ENCODE results near the gene CXorf38.

Gene CXorf38

GRCh38 chrX:40623139-40623536, 24.2 kb downstream of the CXorf38 start, which contains the start of gene MPC1L:
MPC1L (plus strand) TSS chrX:40623428; CDS start chrX:40623566, 138 bp downstream.
- TF ChIP-seq NFIC (IDR thresholded peaks at IDR 0.05), result no peak

DNA sequence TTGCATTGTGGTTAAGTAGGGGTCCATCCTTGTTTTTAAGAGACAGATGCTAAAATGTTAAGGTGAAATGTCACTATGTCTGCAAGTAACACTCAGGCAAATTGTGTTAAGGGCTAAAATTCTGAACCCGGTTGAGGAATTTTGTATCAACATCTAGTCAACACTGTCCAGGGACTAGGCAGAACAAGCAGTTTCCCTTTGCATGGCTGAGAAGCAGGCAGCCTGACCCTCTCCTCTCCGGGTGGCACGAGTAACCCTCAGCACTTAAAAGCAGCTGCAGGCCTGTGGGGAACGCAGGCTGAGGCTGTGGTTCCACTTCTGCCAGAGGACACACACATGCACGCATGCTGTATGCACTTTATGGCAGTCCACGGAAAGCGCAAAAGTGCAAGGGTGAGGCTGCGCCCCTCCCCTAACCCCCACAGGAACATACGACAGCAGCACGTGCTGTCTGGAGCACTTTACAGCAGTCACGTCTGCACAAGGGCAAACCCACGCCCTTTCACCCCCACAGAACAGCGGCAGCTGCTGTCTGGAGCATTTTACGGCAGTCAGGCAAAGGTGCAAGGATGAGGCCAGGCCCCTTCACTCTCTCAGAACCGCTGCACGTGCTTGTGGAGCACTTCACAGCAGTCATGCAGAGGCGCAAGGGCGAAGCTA, 24.8 kb downstream of the CXorf38 start:
- TF ChIP-seq FOXM1 (IDR thresholded peaks at IDR 0.05; ENCODE audit: borderline replicate concordance, low read depth) (no peak), ZBTB7A (IDR thresholded peaks at IDR 0.05; ENCODE audit: low read depth) (no peak), EGR1 (IDR thresholded peaks at IDR 0.05) (no peak), NFIC (IDR thresholded peaks at IDR 0.05) (no peak), TCF12 (IDR thresholded peaks at IDR 0.05; ENCODE audit: low read depth) (no peak), EP300 (IDR thresholded peaks at IDR 0.05; ENCODE audit: borderline replicate concordance) (no peak), CEBPB (IDR thresholded peaks at IDR 0.05) (no peak), TEAD4 (IDR thresholded peaks at IDR 0.05) (no peak), MAX (IDR thresholded peaks at IDR 0.05) (no peak), RAD21 (IDR thresholded peaks at IDR 0.05; ENCODE audit: low read depth) (no peak), TAF1 (IDR thresholded peaks at IDR 0.05; ENCODE audit: low read depth) (no peak), REST (IDR thresholded peaks at IDR 0.05; ENCODE audit: low read depth) (no peak), YY1 (IDR thresholded peaks at IDR 0.05; ENCODE audit: low read depth) (no peak), CREB1 (IDR thresholded peaks at IDR 0.05; ENCODE audit: low read depth) (no peak)
- TF ChIP-seq, protein P1, sequence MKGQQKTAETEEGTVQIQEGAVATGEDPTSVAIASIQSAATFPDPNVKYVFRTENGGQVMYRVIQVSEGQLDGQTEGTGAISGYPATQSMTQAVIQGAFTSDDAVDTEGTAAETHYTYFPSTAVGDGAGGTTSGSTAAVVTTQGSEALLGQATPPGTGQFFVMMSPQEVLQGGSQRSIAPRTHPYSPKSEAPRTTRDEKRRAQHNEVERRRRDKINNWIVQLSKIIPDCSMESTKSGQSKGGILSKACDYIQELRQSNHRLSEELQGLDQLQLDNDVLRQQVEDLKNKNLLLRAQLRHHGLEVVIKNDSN (IDR thresholded peaks at IDR 0.05), result no peak

GRCh38 chrX:40617566-40617965, 29.8 kb downstream of the CXorf38 start:
- TF ChIP-seq EP300 (IDR thresholded peaks at IDR 0.05; ENCODE audit: borderline replicate concordance), result no peak
- no peak for TF ChIP-seq TAF1 (IDR thresholded peaks at IDR 0.05; ENCODE audit: low read depth)
- TF ChIP-seq, protein P1 (IDR thresholded peaks at IDR 0.05), result no peak
- no peak for TF ChIP-seq CREB1 (IDR thresholded peaks at IDR 0.05; ENCODE audit: low read depth)
- TF ChIP-seq TEAD4 (IDR thresholded peaks at IDR 0.05), result no peak

- TF ChIP-seq MAX (IDR thresholded peaks at IDR 0.05) (no peak), RAD21 (IDR thresholded peaks at IDR 0.05; ENCODE audit: low read depth) (no peak), CREB1 (IDR thresholded peaks at IDR 0.05; ENCODE audit: low read depth) (no peak), YY1 (IDR thresholded peaks at IDR 0.05; ENCODE audit: low read depth) (no peak), REST (IDR thresholded peaks at IDR 0.05; ENCODE audit: low read depth) (no peak), EP300 (IDR thresholded peaks at IDR 0.05; ENCODE audit: borderline replicate concordance) (no peak), TAF1 (IDR thresholded peaks at IDR 0.05; ENCODE audit: low read depth) (no peak), NFIC (IDR thresholded peaks at IDR 0.05) (no peak), EGR1 (IDR thresholded peaks at IDR 0.05) (no peak), CEBPB (IDR thresholded peaks at IDR 0.05) (no peak), TEAD4 (IDR thresholded peaks at IDR 0.05) (no peak), ZBTB7A (IDR thresholded peaks at IDR 0.05; ENCODE audit: low read depth) (no peak)
- TF ChIP-seq, protein P1 (IDR thresholded peaks at IDR 0.05), result no peak
Measured at GRCh38 chrX:40615976-40616375, 31.4 kb downstream of the CXorf38 start.

DNA sequence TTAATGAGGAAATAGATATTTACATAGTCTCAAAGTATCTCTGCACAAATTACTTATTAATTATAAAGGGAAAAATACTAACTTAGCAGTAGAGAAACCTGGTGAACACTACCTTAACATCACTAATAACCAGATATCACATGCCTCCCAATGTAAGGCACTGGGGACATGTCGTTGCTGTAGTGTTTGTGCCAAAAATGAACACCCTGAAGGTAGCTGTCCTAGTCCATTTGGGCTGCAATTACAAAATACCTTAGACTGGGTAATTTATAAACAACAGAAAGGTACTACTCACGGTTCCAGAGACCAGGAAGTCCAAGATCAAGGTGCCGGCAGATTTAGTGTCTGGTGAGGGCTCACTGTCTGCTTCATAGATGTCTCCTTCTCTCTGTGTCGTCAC, 34.9 kb downstream of the CXorf38 start:
- TF ChIP-seq TAF1 (IDR thresholded peaks at IDR 0.05; ENCODE audit: low read depth) (no peak), MAX (IDR thresholded peaks at IDR 0.05) (no peak), EGR1 (IDR thresholded peaks at IDR 0.05) (no peak), YY1 (IDR thresholded peaks at IDR 0.05; ENCODE audit: low read depth) (no peak), TCF12 (IDR thresholded peaks at IDR 0.05; ENCODE audit: low read depth) (no peak), ZBTB7A (IDR thresholded peaks at IDR 0.05; ENCODE audit: low read depth) (no peak), CEBPB (IDR thresholded peaks at IDR 0.05) (no peak)

DNA sequence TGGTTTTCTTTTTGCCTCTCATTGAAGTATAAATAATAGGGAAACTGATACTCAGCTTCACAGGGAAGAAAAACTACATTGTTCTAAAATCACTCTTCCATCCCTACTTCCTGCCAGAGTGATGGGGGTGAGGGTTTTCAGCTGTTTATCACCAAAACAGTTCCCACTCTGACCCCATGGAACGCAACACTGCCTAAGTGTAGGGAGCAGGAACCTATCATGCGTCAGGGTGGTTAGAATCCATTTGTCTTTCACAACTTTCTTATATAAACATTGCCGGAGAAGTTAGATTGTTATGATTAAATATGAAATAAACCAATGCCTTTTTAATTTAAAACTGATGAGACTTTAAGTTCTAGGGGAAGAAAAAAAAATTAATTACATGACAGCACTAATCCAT, 40.0 kb downstream of the CXorf38 start:
- no peak for TF ChIP-seq FOXM1 (IDR thresholded peaks at IDR 0.05; ENCODE audit: borderline replicate concordance, low read depth)
- TF ChIP-seq, protein P1 (IDR thresholded peaks at IDR 0.05), result no peak
- no peak for TF ChIP-seq CEBPB (IDR thresholded peaks at IDR 0.05)
- no peak for TF ChIP-seq TEAD4 (IDR thresholded peaks at IDR 0.05)
- TF ChIP-seq MAX (IDR thresholded peaks at IDR 0.05), result no peak
- TF ChIP-seq YY1 (IDR thresholded peaks at IDR 0.05; ENCODE audit: low read depth), result no peak
- no peak for TF ChIP-seq EP300 (IDR thresholded peaks at IDR 0.05; ENCODE audit: borderline replicate concordance)
- TF ChIP-seq CREB1 (IDR thresholded peaks at IDR 0.05; ENCODE audit: low read depth), result no peak
- TF ChIP-seq ZBTB7A (IDR thresholded peaks at IDR 0.05; ENCODE audit: low read depth), result no peak
- TF ChIP-seq TAF1 (IDR thresholded peaks at IDR 0.05; ENCODE audit: low read depth), result no peak
- no peak for TF ChIP-seq RAD21 (IDR thresholded peaks at IDR 0.05; ENCODE audit: low read depth)
- TF ChIP-seq EGR1 (IDR thresholded peaks at IDR 0.05), result no peak
- TF ChIP-seq TCF12 (IDR thresholded peaks at IDR 0.05; ENCODE audit: low read depth), result no peak
- TF ChIP-seq REST (IDR thresholded peaks at IDR 0.05; ENCODE audit: low read depth), result no peak

Data from Ishikawa (cell line).